DMS 273 treated with DMSO at 0.1 percent for 48 hours (cell line): ENCODE results near the gene SV2B.

Source experiments
- DNase-seq: peaks from one replicate; lab custom pipeline; 2025; lab: John Stamatoyannopoulos, UW

The SV2B gene

GRCh38 chr15:91193378-91193720 is 93.3 kb downstream of the SV2B start:
- DNase-seq = peak; percentile 43

GRCh38 chr15:91196127-91196526 is 96.1 kb downstream of the SV2B start:
- DNase-seq = no peak

GRCh38 chr15:91196768-91197167 is 96.7 kb downstream of the SV2B start:
- no peak for DNase-seq

- no peak for DNase-seq
These were observed 99.5 kb downstream of the SV2B start for GRCh38 chr15:91199511-91199910.

- DNase-seq = no peak
These were observed 100.2 kb downstream of the SV2B start for GRCh38 chr15:91200101-91200754.

GRCh38 chr15:91202510-91203102 is 102.5 kb downstream of the SV2B start:
- no peak for DNase-seq

GRCh38 chr15:91203619-91204203 is 103.7 kb downstream of the SV2B start:
- no peak for DNase-seq

GRCh38 chr15:91208371-91208770 is 108.3 kb downstream of the SV2B start:
- peak; percentile 4 for DNase-seq

GRCh38 chr15:91209318-91209717 is 109.3 kb downstream of the SV2B start:
- DNase-seq = no peak

- DNase-seq = no peak
These were observed 109.7 kb downstream of the SV2B start for GRCh38 chr15:91209726-91210125.

- DNase-seq = no peak
These were observed 114.9 kb downstream of the SV2B start for GRCh38 chr15:91214675-91215590.

- no peak for DNase-seq
These were observed 115.9 kb downstream of the SV2B start for GRCh38 chr15:91216000-91216399.

GRCh38 chr15:91219206-91219605 is 119.1 kb downstream of the SV2B start:
- no peak for DNase-seq

- DNase-seq = no peak
These were observed 122.0 kb downstream of the SV2B start for GRCh38 chr15:91222052-91222451.

GRCh38 chr15:91223863-91224262 is 123.8 kb downstream of the SV2B start:
- DNase-seq = no peak

GRCh38 chr15:91224755-91225380 is 124.8 kb downstream of the SV2B start:
- peak; percentile 13 for DNase-seq

GRCh38 chr15:91225741-91226140 is 125.7 kb downstream of the SV2B start:
- no peak for DNase-seq

- no peak for DNase-seq
These were observed 127.1 kb downstream of the SV2B start for GRCh38 chr15:91227117-91227516.

- DNase-seq = no peak
These were observed 127.7 kb downstream of the SV2B start for GRCh38 chr15:91227766-91228165.

GRCh38 chr15:91228383-91228782 is 128.3 kb downstream of the SV2B start:
- DNase-seq = no peak

GRCh38 chr15:91228890-91229289 is 128.8 kb downstream of the SV2B start:
- no peak for DNase-seq

GRCh38 chr15:91231703-91232102 is 131.6 kb downstream of the SV2B start:
- no peak for DNase-seq
